Measurements from ENCODE around the gene ST8SIA4.

The ST8SIA4 gene

DNA sequence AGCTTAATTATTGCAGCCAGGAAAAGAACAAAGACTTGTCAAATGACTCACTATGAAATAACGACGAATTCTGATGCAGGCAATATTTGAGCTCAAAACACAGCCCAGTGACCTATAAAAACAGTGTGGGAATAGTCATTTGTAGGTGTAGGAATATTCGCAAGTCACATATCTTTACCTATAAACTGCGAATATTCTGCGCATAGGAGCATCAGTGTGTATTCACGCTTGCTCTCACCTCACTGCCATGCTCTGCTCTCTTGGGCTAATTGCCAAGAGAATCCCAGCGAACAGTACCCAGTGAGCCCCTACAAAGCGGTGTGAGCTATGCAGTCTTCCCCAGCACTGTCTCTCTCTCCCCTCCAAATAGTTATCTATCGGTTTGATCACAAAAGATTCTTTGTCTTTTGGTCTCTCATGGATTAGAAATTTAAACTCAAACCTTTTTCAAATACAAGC is 74.2 kb downstream of the ST8SIA4 start:
- TF ChIP-seq GATA2 (IDR thresholded peaks at IDR 0.05; ENCODE audit: low read depth, low read length) (no peak), GATA3 (IDR thresholded peaks at IDR 0.05; ENCODE audit: low read depth, low read length) (no peak)

DNA sequence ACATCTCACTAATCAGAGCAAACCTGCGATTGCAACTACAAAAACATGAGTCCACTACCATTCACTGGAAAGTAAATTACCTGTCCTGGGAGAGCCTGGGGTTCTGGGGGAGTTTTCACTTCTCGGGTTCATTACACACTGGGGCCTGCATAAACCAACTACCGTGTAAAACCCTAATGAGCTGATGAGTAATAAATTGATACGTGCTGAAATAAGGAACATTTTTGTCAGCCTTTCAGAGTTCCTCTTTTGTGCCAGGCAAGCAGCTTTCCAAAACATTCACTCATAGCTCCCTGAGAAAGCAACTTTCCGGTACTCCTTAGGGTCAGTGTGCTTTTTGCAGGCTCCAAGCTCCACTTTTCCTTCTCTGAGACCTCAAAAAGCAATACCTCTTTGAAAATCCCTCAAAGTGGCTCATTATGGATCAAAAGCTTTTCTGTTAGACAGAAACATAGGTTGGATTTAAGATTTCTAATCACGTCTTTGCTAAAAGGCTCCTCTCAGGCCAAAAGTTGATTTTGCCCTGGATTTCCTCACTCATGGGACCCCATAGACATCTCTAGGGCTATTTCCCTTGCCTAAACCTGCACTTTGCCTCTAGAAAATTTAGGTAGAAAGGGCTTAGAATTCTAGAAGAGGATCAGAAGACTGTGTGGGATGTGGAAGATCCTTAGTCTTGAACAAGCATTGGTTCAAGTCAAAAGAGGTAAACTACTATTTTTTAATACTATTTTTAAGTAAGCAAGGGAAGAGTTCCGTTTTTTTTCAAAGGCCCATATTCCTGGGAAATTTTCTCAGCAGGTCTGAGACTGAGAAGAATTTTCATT is 74.8 kb downstream of the ST8SIA4 start:
- TF ChIP-seq GATA3 (IDR thresholded peaks at IDR 0.05; ENCODE audit: low read depth, low read length) (no peak), GATA2 (IDR thresholded peaks at IDR 0.05; ENCODE audit: low read depth, low read length) (no peak)

DNA sequence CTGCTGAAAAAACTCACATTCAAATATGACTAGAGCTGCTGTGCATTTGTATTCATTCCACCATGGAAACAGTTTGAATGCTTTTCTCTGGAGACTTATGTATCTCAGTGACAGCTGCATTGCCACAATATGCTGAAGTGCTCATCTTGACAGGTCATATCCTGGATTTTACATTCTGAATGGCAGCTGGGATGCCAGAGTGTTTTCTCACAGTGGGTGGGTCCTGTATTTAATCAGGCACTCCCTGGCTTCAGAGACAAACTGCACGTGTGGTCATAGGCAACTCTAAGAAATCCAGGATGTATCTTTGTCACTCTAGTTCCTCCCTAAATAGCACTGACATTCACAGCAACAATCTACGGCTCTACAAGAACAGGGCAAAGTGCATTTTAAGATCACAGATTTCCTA is 75.6 kb downstream of the ST8SIA4 start:
- TF ChIP-seq GATA3 (IDR thresholded peaks at IDR 0.05; ENCODE audit: low read depth, low read length), result no peak

DNA sequence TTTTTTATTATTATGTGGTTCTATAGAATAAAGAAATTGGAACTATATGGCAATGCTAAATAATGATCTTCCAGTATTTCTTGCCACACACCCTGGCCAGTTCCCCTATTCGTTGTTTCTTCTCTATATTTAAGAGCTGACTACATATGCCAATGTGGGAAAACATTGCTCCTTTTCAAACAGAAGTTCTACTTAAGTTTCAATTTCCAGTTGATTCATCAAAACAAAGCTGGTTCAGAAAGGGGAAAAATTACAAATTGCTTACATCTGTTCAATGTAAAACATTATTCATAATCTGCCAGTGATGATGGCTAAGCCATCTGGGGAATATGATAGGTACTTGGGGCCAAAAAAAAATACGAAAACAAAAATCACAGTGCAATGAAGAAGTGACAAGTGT is 76.9 kb downstream of the ST8SIA4 start:
- TF ChIP-seq GATA3 (IDR thresholded peaks at IDR 0.05; ENCODE audit: low read depth, low read length), result no peak

DNA sequence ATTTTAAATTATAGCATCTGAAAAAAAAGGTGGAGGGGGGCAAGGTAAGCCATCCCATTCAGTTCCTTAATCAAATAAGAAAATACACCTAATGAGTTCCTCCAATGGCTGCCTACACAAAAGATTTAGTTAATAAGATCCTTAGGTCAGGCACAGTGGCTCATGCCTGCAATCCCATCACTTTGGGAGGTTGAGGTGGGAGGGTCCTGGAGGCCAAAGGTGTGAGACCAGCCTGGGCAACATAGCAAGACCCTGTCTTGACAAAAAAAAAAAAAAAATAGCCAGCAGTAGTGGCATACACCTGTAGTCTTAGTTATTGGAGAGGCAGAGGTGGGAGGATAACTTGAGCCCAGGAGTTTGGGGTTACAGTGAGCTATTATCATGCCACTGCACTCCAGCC is 78.4 kb downstream of the ST8SIA4 start:
- no peak for TF ChIP-seq GATA2 (IDR thresholded peaks at IDR 0.05; ENCODE audit: low read depth, low read length)

DNA sequence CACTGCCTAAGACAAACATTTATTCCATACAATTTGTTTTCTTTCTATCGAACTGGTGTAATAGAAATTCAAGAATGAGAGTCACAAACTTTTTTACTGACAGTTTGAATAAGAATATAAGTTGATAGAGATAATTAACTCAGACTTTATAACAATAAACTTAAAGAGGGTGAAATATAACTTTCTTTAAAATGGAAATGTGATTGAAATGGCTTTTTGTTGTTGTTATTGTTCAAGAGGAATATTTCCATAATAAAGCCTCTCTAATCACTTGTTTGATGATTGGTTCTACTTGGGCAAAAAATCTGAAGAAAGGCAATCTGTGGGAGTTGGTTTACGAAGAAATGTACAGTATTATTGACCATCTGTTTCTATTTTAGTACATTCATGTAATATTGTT is 79.3 kb downstream of the ST8SIA4 start:
- no peak for TF ChIP-seq GATA3 (IDR thresholded peaks at IDR 0.05; ENCODE audit: low read depth, low read length)
- TF ChIP-seq GATA2 (IDR thresholded peaks at IDR 0.05; ENCODE audit: low read depth, low read length), result no peak

DNA sequence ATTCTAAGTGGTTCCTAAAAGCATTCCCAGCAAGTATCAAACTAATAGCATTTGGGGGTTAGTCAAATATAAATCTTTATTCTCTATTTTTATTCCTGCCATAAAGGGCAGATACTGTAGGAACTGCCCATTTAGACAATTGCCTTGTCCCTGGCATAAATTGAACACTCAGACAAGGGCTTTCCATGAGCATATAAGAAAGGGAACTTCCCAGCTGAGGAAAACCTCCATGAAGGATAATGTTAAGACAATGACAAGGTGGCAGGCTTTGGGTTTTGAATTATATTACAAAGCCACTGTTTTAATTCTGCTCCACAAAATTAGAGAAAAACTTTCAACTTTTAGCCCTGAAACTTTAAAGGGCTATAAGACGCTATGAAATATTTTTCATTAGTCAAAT is 81.3 kb downstream of the ST8SIA4 start:
- TF ChIP-seq GATA2 (IDR thresholded peaks at IDR 0.05; ENCODE audit: low read depth, low read length) (no peak), GATA3 (IDR thresholded peaks at IDR 0.05; ENCODE audit: low read depth, low read length) (no peak)

DNA sequence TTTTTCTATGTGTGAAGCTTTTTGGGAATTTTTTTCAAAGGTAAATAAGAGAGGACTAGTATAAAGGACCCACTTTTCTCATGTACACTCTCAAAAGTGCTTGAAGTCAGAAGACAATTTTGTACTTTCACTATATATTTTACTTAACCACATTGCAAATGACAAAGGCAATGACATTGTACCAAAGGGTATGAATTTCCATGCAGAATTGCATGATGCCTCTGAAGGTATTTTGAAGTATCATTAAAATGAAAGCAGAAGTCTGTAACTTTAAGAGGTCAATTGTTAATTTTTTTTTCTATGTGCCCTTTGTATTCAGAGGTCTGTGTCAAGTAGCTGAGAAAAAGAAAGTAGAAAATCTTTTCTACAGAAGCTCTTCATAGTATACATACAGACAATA is 84.7 kb downstream of the ST8SIA4 start:
- TF ChIP-seq GATA3 (IDR thresholded peaks at IDR 0.05; ENCODE audit: low read depth, low read length) (no peak), GATA2 (IDR thresholded peaks at IDR 0.05; ENCODE audit: low read depth, low read length) (no peak)

DNA sequence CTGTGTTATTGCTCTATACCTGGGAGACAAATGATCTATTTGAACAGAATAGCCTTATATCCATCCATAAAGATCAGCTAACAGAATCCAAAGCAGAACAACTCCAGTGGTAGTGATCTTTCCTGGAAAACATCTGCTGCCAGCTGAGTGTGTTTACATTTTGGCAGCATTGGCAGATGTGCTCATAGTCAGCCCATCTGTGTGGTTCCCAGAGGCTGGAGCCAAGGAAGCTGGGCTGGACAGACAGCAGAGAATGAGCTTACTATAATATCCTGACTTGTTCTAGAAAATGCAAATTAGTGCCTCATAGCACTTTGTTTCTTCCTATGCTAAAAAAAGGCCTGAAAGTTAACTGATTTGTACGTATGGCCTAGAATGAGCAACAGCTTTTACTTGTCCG is 99.7 kb downstream of the ST8SIA4 start:
- TF ChIP-seq GATA2 (IDR thresholded peaks at IDR 0.05; ENCODE audit: low read depth, low read length) (no peak), GATA3 (IDR thresholded peaks at IDR 0.05; ENCODE audit: low read depth, low read length) (no peak)

DNA sequence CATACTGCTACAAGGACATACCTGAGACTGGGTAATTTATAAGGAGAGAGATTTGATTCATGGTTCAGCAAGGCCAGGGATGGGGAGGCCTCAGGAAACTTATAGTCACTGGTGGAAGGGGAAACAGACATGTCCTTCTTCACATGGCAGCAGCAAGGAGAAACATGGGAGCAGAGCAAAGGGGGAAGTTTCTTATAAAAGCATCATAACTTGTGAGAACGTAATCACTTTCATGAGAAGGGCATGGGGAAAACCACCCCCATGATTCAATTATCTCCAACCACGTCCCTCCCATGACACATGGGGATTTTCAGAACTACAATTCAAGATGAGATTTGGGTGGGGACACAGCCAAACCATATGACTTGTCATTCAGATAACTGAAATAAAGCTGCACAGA is 100.9 kb downstream of the ST8SIA4 start:
- TF ChIP-seq GATA3 (IDR thresholded peaks at IDR 0.05; ENCODE audit: low read depth, low read length) (no peak), GATA2 (IDR thresholded peaks at IDR 0.05; ENCODE audit: low read depth, low read length) (no peak)

DNA sequence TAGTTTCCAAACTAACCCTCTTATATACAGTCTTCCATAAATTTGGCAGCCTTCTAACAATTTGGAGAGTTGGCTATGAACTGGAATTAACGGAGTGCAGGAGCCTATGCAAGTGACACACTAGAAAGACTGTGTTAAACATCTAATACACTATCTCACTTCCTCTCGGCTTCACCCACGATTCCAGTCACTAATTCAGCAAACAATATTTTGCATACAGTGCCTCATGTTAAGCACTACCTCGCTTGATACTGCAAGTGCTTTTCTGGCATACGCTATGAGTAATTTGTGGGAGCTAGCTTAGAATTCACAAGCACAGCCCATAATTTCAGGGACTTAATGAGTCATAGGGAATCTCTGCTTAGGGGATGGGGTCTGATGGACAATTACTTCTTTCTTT is 102.5 kb downstream of the ST8SIA4 start:
- TF ChIP-seq GATA3 (IDR thresholded peaks at IDR 0.05; ENCODE audit: low read depth, low read length) (no peak), GATA2 (IDR thresholded peaks at IDR 0.05; ENCODE audit: low read depth, low read length) (no peak)

DNA sequence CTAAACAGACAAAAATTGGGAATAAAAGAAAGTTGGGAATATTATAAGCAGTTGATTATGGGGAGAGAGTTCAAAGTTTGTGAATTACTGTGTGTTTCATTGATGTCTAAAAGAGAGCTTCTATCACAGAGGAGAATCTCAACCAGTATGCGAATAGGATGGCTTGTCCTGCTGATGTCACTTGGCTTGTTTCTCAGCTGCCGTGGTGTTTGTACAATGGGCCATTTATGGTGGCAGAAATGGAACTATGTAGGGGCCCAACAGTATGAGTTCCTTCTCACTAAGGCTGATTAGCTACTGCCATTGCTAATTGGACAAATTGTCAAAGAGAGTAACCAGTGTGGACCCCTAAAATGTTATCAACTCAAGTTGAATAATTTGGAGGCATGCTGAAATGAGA is 103.9 kb downstream of the ST8SIA4 start:
- TF ChIP-seq GATA3 (IDR thresholded peaks at IDR 0.05; ENCODE audit: low read depth, low read length), result no peak
- TF ChIP-seq GATA2 (IDR thresholded peaks at IDR 0.05; ENCODE audit: low read depth, low read length), result no peak

DNA sequence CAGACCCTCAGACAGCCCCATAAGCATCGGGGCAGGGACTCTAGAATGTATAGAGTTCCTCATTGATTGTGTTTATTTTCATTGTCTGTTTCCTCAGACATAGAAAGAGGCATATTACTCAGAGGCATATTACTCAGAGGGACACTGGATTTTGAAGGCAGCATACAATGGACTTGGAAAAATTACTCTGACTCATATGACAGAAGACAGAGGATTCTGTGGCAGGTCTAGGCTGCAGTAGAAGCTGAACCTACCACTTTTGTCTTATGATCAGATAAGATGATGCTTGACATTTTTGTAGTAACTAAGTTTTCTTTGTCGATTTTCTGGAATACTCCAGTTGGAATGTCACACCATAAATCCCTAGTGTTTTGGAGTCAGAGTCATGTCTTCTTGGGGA is 105.2 kb downstream of the ST8SIA4 start:
- TF ChIP-seq GATA2 (IDR thresholded peaks at IDR 0.05; ENCODE audit: low read depth, low read length) (no peak), GATA3 (IDR thresholded peaks at IDR 0.05; ENCODE audit: low read depth, low read length) (no peak)

DNA sequence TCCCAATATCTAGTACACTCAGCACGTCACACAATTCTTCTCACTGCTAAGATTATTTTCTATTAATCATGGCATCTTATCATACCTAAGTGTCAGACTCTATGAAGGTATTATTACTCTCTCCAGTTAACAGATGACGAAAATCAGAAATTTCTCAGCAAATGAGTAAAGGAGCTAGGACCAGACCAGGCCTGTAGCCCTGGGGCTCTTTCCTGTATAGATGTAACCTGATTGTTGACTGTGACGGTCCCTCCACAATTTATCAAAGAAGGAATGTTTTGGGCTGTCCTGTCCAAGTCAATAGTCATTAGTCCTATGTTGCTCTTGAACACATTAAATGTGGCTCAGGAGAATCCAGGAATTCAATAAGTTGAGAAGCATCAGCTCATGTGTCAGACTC is 106.2 kb downstream of the ST8SIA4 start:
- no peak for TF ChIP-seq GATA3 (IDR thresholded peaks at IDR 0.05; ENCODE audit: low read depth, low read length)
- TF ChIP-seq GATA2 (IDR thresholded peaks at IDR 0.05; ENCODE audit: low read depth, low read length), result no peak

DNA sequence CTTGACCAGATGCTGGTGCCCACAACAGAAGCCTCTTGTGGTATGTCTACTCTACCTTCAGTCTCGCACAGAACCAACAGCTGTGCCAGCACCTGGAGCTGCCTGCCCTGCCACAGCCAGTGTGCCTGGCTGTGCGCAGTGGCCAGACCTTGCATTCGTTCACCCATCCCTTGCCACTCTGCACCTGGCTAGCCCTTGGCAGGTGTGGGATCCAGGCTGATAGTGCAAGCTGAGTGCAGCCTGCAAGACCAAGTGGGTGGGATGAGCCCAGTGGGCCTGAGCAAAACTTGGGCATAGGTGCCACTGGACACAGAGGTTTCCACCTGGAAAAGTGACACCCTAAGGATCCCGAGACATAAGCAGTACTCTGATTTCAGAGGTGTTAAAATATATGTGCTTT is 108.2 kb downstream of the ST8SIA4 start:
- TF ChIP-seq GATA2 (IDR thresholded peaks at IDR 0.05; ENCODE audit: low read depth, low read length) (no peak), GATA3 (IDR thresholded peaks at IDR 0.05; ENCODE audit: low read depth, low read length) (no peak)

DNA sequence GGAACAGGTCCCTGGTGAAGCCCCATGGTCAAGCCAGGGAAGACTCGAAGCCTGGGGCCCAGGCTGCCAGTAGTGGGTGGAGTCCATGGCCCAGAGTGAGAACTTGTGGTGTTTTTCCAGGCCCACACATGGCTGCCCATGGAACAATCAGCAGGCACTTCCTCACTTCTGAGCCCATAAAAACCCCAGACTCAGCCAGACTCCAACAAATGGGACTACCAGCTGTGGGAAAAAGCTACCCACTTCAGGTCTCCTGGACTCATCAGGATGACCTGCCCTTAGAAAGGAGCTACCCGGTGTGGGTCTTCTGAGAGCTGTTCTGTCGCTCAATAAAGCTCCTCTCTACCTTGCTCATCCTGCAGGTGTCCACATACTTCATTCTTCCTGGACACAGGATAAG is 108.9 kb downstream of the ST8SIA4 start:
- TF ChIP-seq GATA3 (IDR thresholded peaks at IDR 0.05; ENCODE audit: low read depth, low read length), result no peak
- no peak for TF ChIP-seq GATA2 (IDR thresholded peaks at IDR 0.05; ENCODE audit: low read depth, low read length)
